ENCODE results near the gene FAM161B.
"Not testable (repeated sequence)": the region's sequence is repeated elsewhere in the genome, so short reads cannot be mapped to it uniquely, and the experiment has no call there.

Gene FAM161B

GRCh38 chr14:73913256-73913655 lies 36.6 kb downstream of the FAM161B start:
- Histone ChIP-seq H3K9me3 (ENCODE audit: control insufficient read depth, low read length) (no peaks in the 10 kb centered on the region), H3K36me3 (ENCODE audit: control insufficient read depth, insufficient read depth, low read length) (peaks cover 58% of the 10 kb centered on the region)

GRCh38 chr14:73909681-73910080 lies 40.2 kb downstream of the FAM161B start:
- Histone ChIP-seq H3K4me1 (ENCODE audit: control insufficient read depth, insufficient read depth, low read length, poor library complexity, severe bottlenecking) (no peaks in the 10 kb centered on the region), H3K27me3 (replicated peaks; ENCODE audit: control insufficient read depth, insufficient read depth, low read length, poor library complexity, severe bottlenecking) (no peaks in the 10 kb centered on the region), H3K36me3 (ENCODE audit: control insufficient read depth, insufficient read depth, low read length) (peaks cover 74% of the 10 kb centered on the region), H3K9me3 (ENCODE audit: control insufficient read depth, low read length) (no peaks in the 10 kb centered on the region), H3K4me3 (ENCODE audit: insufficient read depth, low read depth, low read length, poor library complexity, severe bottlenecking) (no peak overlapping the region), H3K27ac (ENCODE audit: insufficient read depth, low read length, poor library complexity, severe bottlenecking) (no peak overlapping the region)
- no peak for DNase-seq

More at GRCh38 chr14:73913256-73913655, 36.6 kb downstream of the FAM161B start:
- Histone ChIP-seq H3K4me1 (ENCODE audit: control insufficient read depth, insufficient read depth, low read length, poor library complexity, severe bottlenecking) (no peaks in the 10 kb centered on the region), H3K4me3 (ENCODE audit: insufficient read depth, low read depth, low read length, poor library complexity, severe bottlenecking) (no peak overlapping the region), H3K27me3 (replicated peaks; ENCODE audit: control insufficient read depth, insufficient read depth, low read length, poor library complexity, severe bottlenecking) (no peaks in the 10 kb centered on the region), H3K27ac (ENCODE audit: insufficient read depth, low read length, poor library complexity, severe bottlenecking) (no peak overlapping the region)
- no peak for DNase-seq

GRCh38 chr14:73903028-73903427 lies 46.9 kb downstream of the FAM161B start:
- H3K27me3 ChIP-seq (replicated peaks; ENCODE audit: control insufficient read depth, insufficient read depth, low read length, poor library complexity, severe bottlenecking) = no peaks in the 10 kb centered on the region
- H3K4me3 ChIP-seq (ENCODE audit: insufficient read depth, low read depth, low read length, poor library complexity, severe bottlenecking) = no peak overlapping the region
- H3K36me3 ChIP-seq (ENCODE audit: control insufficient read depth, insufficient read depth, low read length) = peaks cover 57% of the 10 kb centered on the region
- no peaks in the 10 kb centered on the region for H3K9me3 ChIP-seq (ENCODE audit: control insufficient read depth, low read length)
- DNase-seq = no peak
- no peaks in the 10 kb centered on the region for H3K4me1 ChIP-seq (ENCODE audit: control insufficient read depth, insufficient read depth, low read length, poor library complexity, severe bottlenecking)
- H3K27ac ChIP-seq (ENCODE audit: insufficient read depth, low read length, poor library complexity, severe bottlenecking) = no peak overlapping the region

GRCh38 chr14:73896521-73896920 lies 53.4 kb downstream of the FAM161B start:
- Histone ChIP-seq H3K27ac (ENCODE audit: insufficient read depth, low read length, poor library complexity, severe bottlenecking) (no peak overlapping the region), H3K36me3 (ENCODE audit: control insufficient read depth, insufficient read depth, low read length) (peaks cover 61% of the 10 kb centered on the region)

GRCh38 chr14:73895939-73896338 lies 54.0 kb downstream of the FAM161B start:
- H3K4me3 ChIP-seq (ENCODE audit: insufficient read depth, low read depth, low read length, poor library complexity, severe bottlenecking) = no peak overlapping the region
- H3K9me3 ChIP-seq (ENCODE audit: control insufficient read depth, low read length) = no peaks in the 10 kb centered on the region
- H3K27me3 ChIP-seq (replicated peaks; ENCODE audit: control insufficient read depth, insufficient read depth, low read length, poor library complexity, severe bottlenecking) = no peaks in the 10 kb centered on the region
- no peak for DNase-seq
- peaks cover 61% of the 10 kb centered on the region for H3K36me3 ChIP-seq (ENCODE audit: control insufficient read depth, insufficient read depth, low read length)
- no peak overlapping the region for H3K27ac ChIP-seq (ENCODE audit: insufficient read depth, low read length, poor library complexity, severe bottlenecking)
- H3K4me1 ChIP-seq (ENCODE audit: control insufficient read depth, insufficient read depth, low read length, poor library complexity, severe bottlenecking) = no peaks in the 10 kb centered on the region

More at GRCh38 chr14:73896521-73896920, 53.4 kb downstream of the FAM161B start:
- DNase-seq = no peak
- Histone ChIP-seq H3K4me3 (ENCODE audit: insufficient read depth, low read depth, low read length, poor library complexity, severe bottlenecking) (no peak overlapping the region), H3K4me1 (ENCODE audit: control insufficient read depth, insufficient read depth, low read length, poor library complexity, severe bottlenecking) (no peaks in the 10 kb centered on the region), H3K9me3 (ENCODE audit: control insufficient read depth, low read length) (no peaks in the 10 kb centered on the region), H3K27me3 (replicated peaks; ENCODE audit: control insufficient read depth, insufficient read depth, low read length, poor library complexity, severe bottlenecking) (no peaks in the 10 kb centered on the region)

- not testable (repeated sequence) for H3K27me3 ChIP-seq (replicated peaks; ENCODE audit: control insufficient read depth, insufficient read depth, low read length, poor library complexity, severe bottlenecking); H3K27ac ChIP-seq (ENCODE audit: insufficient read depth, low read length, poor library complexity, severe bottlenecking); H3K4me3 ChIP-seq (ENCODE audit: insufficient read depth, low read depth, low read length, poor library complexity, severe bottlenecking); H3K9me3 ChIP-seq (ENCODE audit: control insufficient read depth, low read length); H3K4me1 ChIP-seq (ENCODE audit: control insufficient read depth, insufficient read depth, low read length, poor library complexity, severe bottlenecking); DNase-seq
- H3K36me3 ChIP-seq (ENCODE audit: control insufficient read depth, insufficient read depth, low read length) = peaks cover 56% of the 10 kb centered on the region
Observed at GRCh38 chr14:73894180-73894687, 55.7 kb downstream of the FAM161B start.

- Histone ChIP-seq H3K4me3 (ENCODE audit: insufficient read depth, low read depth, low read length, poor library complexity, severe bottlenecking) (no peak overlapping the region), H3K36me3 (ENCODE audit: control insufficient read depth, insufficient read depth, low read length) (peaks cover 17% of the 10 kb centered on the region), H3K9me3 (ENCODE audit: control insufficient read depth, low read length) (no peaks in the 10 kb centered on the region), H3K27ac (ENCODE audit: insufficient read depth, low read length, poor library complexity, severe bottlenecking) (no peak overlapping the region), H3K27me3 (replicated peaks; ENCODE audit: control insufficient read depth, insufficient read depth, low read length, poor library complexity, severe bottlenecking) (no peaks in the 10 kb centered on the region), H3K4me1 (ENCODE audit: control insufficient read depth, insufficient read depth, low read length, poor library complexity, severe bottlenecking) (peaks cover 16% of the 10 kb centered on the region)
- DNase-seq = no peak
Observed at GRCh38 chr14:73889376-73889775, 60.5 kb downstream of the FAM161B start.

- H3K27ac ChIP-seq (ENCODE audit: insufficient read depth, low read length, poor library complexity, severe bottlenecking) = peak overlapping the region; percentile 91
Observed at GRCh38 chr14:73888971-73889370, 60.9 kb downstream of the FAM161B start.

GRCh38 chr14:73888460-73888725 lies 61.5 kb downstream of the FAM161B start:
- Histone ChIP-seq H3K9me3 (ENCODE audit: control insufficient read depth, low read length) (no peaks in the 10 kb centered on the region), H3K4me1 (ENCODE audit: control insufficient read depth, insufficient read depth, low read length, poor library complexity, severe bottlenecking) (peaks cover 16% of the 10 kb centered on the region), H3K27me3 (replicated peaks; ENCODE audit: control insufficient read depth, insufficient read depth, low read length, poor library complexity, severe bottlenecking) (no peaks in the 10 kb centered on the region), H3K4me3 (ENCODE audit: insufficient read depth, low read depth, low read length, poor library complexity, severe bottlenecking) (peak overlapping the region; percentile 2), H3K27ac (ENCODE audit: insufficient read depth, low read length, poor library complexity, severe bottlenecking) (peak overlapping the region; percentile 91), H3K36me3 (ENCODE audit: control insufficient read depth, insufficient read depth, low read length) (peaks cover 10% of the 10 kb centered on the region)
- no peak for DNase-seq

More at GRCh38 chr14:73888971-73889370, 60.9 kb downstream of the FAM161B start:
- Histone ChIP-seq H3K4me3 (ENCODE audit: insufficient read depth, low read depth, low read length, poor library complexity, severe bottlenecking) (no peak overlapping the region), H3K4me1 (ENCODE audit: control insufficient read depth, insufficient read depth, low read length, poor library complexity, severe bottlenecking) (peaks cover 16% of the 10 kb centered on the region), H3K27me3 (replicated peaks; ENCODE audit: control insufficient read depth, insufficient read depth, low read length, poor library complexity, severe bottlenecking) (no peaks in the 10 kb centered on the region), H3K9me3 (ENCODE audit: control insufficient read depth, low read length) (no peaks in the 10 kb centered on the region), H3K36me3 (ENCODE audit: control insufficient read depth, insufficient read depth, low read length) (peaks cover 15% of the 10 kb centered on the region)
- DNase-seq = no peak

- Histone ChIP-seq H3K9me3 (ENCODE audit: control insufficient read depth, low read length) (no peaks in the 10 kb centered on the region), H3K27me3 (replicated peaks; ENCODE audit: control insufficient read depth, insufficient read depth, low read length, poor library complexity, severe bottlenecking) (no peaks in the 10 kb centered on the region), H3K27ac (ENCODE audit: insufficient read depth, low read length, poor library complexity, severe bottlenecking) (peak overlapping the region; percentile 91), H3K4me1 (ENCODE audit: control insufficient read depth, insufficient read depth, low read length, poor library complexity, severe bottlenecking) (peaks cover 16% of the 10 kb centered on the region), H3K36me3 (ENCODE audit: control insufficient read depth, insufficient read depth, low read length) (peaks cover 5% of the 10 kb centered on the region), H3K4me3 (ENCODE audit: insufficient read depth, low read depth, low read length, poor library complexity, severe bottlenecking) (peak overlapping the region; percentile 64)
- DNase-seq = no peak
Observed at GRCh38 chr14:73887694-73888459, 62.0 kb downstream of the FAM161B start.

Measured in effector memory CD4-positive, alpha-beta T cell (primary cell).